Endothelial cell of umbilical vein (primary cell): ENCODE data around the gene CDH19. TPM values are rescaled to one million over a fixed set of nuclear protein-coding genes. Genes with fewer than 3 reads are reported as not detected.

Experiments
- BruUV-seq: library from RNA; stranded (reverse); fragments of 400-500 nt; replicated peaks from 2 replicates; lab custom pipeline; 2021; lab: Mats Ljungman, UMichigan
- CTCF ChIA-PET: fragments of 300-600, 350-600 bp; sonication (Branson Sonifier 250); formaldehyde crosslinking; loops from one replicate; lab custom pipeline; 2021; ENCODE audit warnings: antibody characterized with exemption, inconsistent platforms; lab: Charles Lee
- POLR2A ChIA-PET: fragments of 300-600, 350-600 bp; sonication (Branson Sonifier 250); formaldehyde crosslinking; loops from one replicate; lab custom pipeline; 2021; ENCODE audit warnings: antibody characterized with exemption, inconsistent platforms; lab: Charles Lee
- DNase-seq: peaks from one replicate; pipeline ENCODE4 v3.0.0-alpha.2; 2011; ENCODE audit warnings: low read depth, low spot score
- FAIRE-seq: peaks from 2 replicates; lab custom pipeline; 2011; peaks lifted over from hg19 to GRCh38; lab: Jason Lieb, UNC
- H2AFZ ChIP-seq: 2 replicates; pipeline ENCODE4 v1.6.0; 2012; ENCODE audit warnings: low read depth, low read length, control low read depth, inconsistent platforms
- H3K27ac ChIP-seq: 2 replicates; pipeline ENCODE4 v1.5.1; 2011; ENCODE audit warnings: low read depth, mild to moderate bottlenecking, control low read depth, low read length, moderate library complexity; ENCODE audit not compliant: insufficient read depth
- H3K27me3 ChIP-seq, 2 experiments: 2 replicates each; pipeline versions ENCODE4 v1.6.0 to v1.6.1; 2011; ENCODE audit warnings: low read length in 2 of 2, mixed read lengths in 1 of 2; ENCODE audit not compliant: control insufficient read depth in 2 of 2, insufficient read depth in 2 of 2
- H3K36me3 ChIP-seq, 2 experiments: 2 replicates in 1 of 2; 3 replicates in 1 of 2; pipeline ENCODE4 v1.5.1; 2011; ENCODE audit warnings: low read length in 2 of 2, mild to moderate bottlenecking in 1 of 2, moderate library complexity in 1 of 2; ENCODE audit not compliant: control insufficient read depth in 2 of 2, insufficient read depth in 2 of 2; ENCODE audit errors: extremely low read depth in 1 of 2
- H3K4me1 ChIP-seq: 3 replicates; pipeline ENCODE4 v1.5.1; 2011; ENCODE audit warnings: mild to moderate bottlenecking, low read length; ENCODE audit not compliant: control insufficient read depth, insufficient read depth; ENCODE audit errors: extremely low read depth
- H3K4me2 ChIP-seq: 2 replicates; pipeline ENCODE4 v1.6.1; 2011; ENCODE audit warnings: low read length, control low read depth, mixed read lengths; ENCODE audit not compliant: insufficient read depth
- H3K4me3 ChIP-seq, 3 experiments: fragments of 200-600 bp in 1 of 3; sonication (generic), shearing (Covaris generic) in 1 of 3; replicated peaks in 1 of 3; 2 replicates each; pipeline ENCODE4 v1.5.1; 2011 to 2016; ENCODE audit warnings: control low read depth in 3 of 3, low read length in 3 of 3, mild to moderate bottlenecking in 2 of 3, inconsistent platforms in 1 of 3, low read depth in 1 of 3, moderate library complexity in 1 of 3; ENCODE audit not compliant: insufficient read depth in 1 of 3
- H3K79me2 ChIP-seq: 2 replicates; pipeline ENCODE4 v1.6.0; 2012; ENCODE audit warnings: low read length, inconsistent platforms; ENCODE audit not compliant: control insufficient read depth, insufficient read depth
- H3K9ac ChIP-seq: replicated peaks from 2 replicates; pipeline ENCODE3; 2011; ENCODE audit warnings: low read length, control low read depth; ENCODE audit not compliant: insufficient read depth; ENCODE audit errors: extremely low read depth
- H3K9me1 ChIP-seq: replicated peaks from 3 replicates; pipeline ENCODE4 v1.6.0; 2011; ENCODE audit warnings: mild to moderate bottlenecking, low read length; ENCODE audit not compliant: control insufficient read depth, insufficient read depth; ENCODE audit errors: extremely low read depth
- H3K9me3 ChIP-seq: replicated peaks from 2 replicates; pipeline ENCODE4 v1.5.1; 2012; ENCODE audit warnings: low read length, inconsistent platforms; ENCODE audit not compliant: control insufficient read depth, insufficient read depth
- H4K20me1 ChIP-seq: replicated peaks from 2 replicates; pipeline ENCODE3; 2011; ENCODE audit warnings: mild to moderate bottlenecking, low read length; ENCODE audit not compliant: control insufficient read depth, insufficient read depth; ENCODE audit errors: extremely low read depth
- CTCF ChIP-seq, 2 donors: IDR thresholded peaks; 1 replicate in 1 of 2; 2 replicates in 1 of 2; pipeline ENCODE4 v1.5.1; 2011; ENCODE audit warnings: low read length in 2 of 2, mild to moderate bottlenecking in 2 of 2, moderate library complexity in 2 of 2, control low read depth in 1 of 2, inconsistent platforms in 1 of 2, low read depth in 1 of 2; ENCODE audit not compliant: insufficient read depth in 1 of 2; ENCODE audit errors: extremely low read depth in 1 of 2
- EZH2 ChIP-seq: IDR thresholded peaks from 2 replicates; pipeline ENCODE4 v1.6.1; 2012; ENCODE audit warnings: borderline replicate concordance, low read depth, mild to moderate bottlenecking, moderate library complexity, low read length, inconsistent platforms; ENCODE audit not compliant: severe bottlenecking
- FOS ChIP-seq: IDR thresholded peaks from 2 replicates; pipeline ENCODE4 v1.6.1; 2011; ENCODE audit warnings: mild to moderate bottlenecking, low read length, moderate library complexity, borderline replicate concordance; ENCODE audit not compliant: insufficient read depth
- GATA2 ChIP-seq: IDR thresholded peaks from 2 replicates; pipeline ENCODE4 v1.7.0; 2011; ENCODE audit warnings: low read depth, mild to moderate bottlenecking, moderate library complexity, mixed read lengths, low read length; ENCODE audit not compliant: insufficient read length, insufficient read depth
- JUN ChIP-seq: IDR thresholded peaks from 2 replicates; pipeline ENCODE4 v1.6.1; 2011; ENCODE audit warnings: borderline replicate concordance, low read depth; ENCODE audit not compliant: insufficient read length, insufficient read depth
- MAX ChIP-seq: IDR thresholded peaks from 2 replicates; pipeline ENCODE4 v1.6.1; 2011; ENCODE audit not compliant: insufficient read depth, insufficient read length
- MYC ChIP-seq: IDR thresholded peaks from one replicate; pipeline ENCODE4 v1.6.1; 2011; ENCODE audit warnings: mild to moderate bottlenecking, low read depth, low read length
- POLR2A ChIP-seq: IDR thresholded peaks from 2 replicates; pipeline ENCODE4 v1.6.1; 2012; ENCODE audit warnings: low read depth, mild to moderate bottlenecking, control low read depth, low read length
- POLR2AphosphoS5 ChIP-seq: IDR thresholded peaks from 2 replicates; pipeline ENCODE4 v1.6.1; 2012; ENCODE audit warnings: low read depth, mild to moderate bottlenecking, control low read depth, low read length, moderate library complexity; ENCODE audit not compliant: insufficient read depth
- dilution Hi-C: fragments of 300-500 bp; cut with MboI; formaldehyde crosslinking; loops from one replicate; pipeline ENCODE4 v1.15.0; 2019; ENCODE audit warnings: low sequenced_read_pairs; ENCODE audit not compliant: extremely low pct_ligation_motif_present
- intact Hi-C: fragments of 100-400 bp; cut with micrococcal nuclease; formaldehyde crosslinking; loops from one replicate; pipeline ENCODE4 v1.10.0; 2022
- polyA plus RNA-seq, 4 experiments: library from polyadenylated mRNA; depleted of rRNA in 3 of 4; stranded (reverse) in 3 of 4; unstranded in 1 of 4; fragments of >200 nt; gene quantifications; 2 replicates each; pipeline versions ENCODE4 v1.2.1 to v1.2.3, GENCODE V29; 2011 to 2012; ENCODE audit warnings: missing spikeins in 1 of 4
- total RNA-seq: library from RNA; stranded (reverse); gene quantifications from 2 replicates; pipeline ENCODE4 v1.2.3, GENCODE V29; 2021

Gene CDH19
- total and polyA plus RNA-seq, 2 donors (not counting 3 experiments of a cell fraction or from before 2014, with no cell fraction given) = not detected

DNA sequence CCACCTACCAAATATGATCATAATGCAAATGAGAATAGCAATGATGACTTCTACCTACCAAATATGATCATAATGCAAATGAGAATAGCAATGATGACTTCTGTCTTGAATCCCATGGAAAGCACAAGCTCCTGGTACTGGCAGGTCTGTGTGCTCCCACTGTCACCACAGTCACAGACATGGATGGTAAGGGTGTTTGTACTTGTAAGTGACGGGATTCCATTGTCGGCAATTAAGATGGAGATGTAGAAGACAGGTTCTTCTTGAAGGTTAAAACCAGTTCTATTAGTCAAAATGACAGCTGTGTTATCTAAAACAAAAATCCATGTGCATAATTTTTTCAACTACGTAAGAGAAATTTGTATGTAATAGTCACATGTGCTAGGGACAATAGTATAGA lies 95.0 kb downstream of the CDH19 start:
- FAIRE-seq (no peak), DNase-seq (no peak)
- Histone ChIP-seq H3K4me3 (no peak overlapping the region), H4K20me1 (no peaks in the 10 kb centered on the region), H3K9ac (no peak overlapping the region), H3K79me2 (no peaks in the 10 kb centered on the region), H3K9me3 (no peaks in the 10 kb centered on the region), H3K4me1 (peaks cover 23% of the 10 kb centered on the region), H3K9me1 (no peaks in the 10 kb centered on the region), H3K27ac (no peak overlapping the region), H2AFZ (no peak overlapping the region), H3K36me3 (no peaks in the 10 kb centered on the region), H3K4me2 (no peak overlapping the region), H3K27me3 (no peaks in the 10 kb centered on the region)
- no TSS peak for BruUV-seq
- intact Hi-C loops = no loop called here
- CTCF ChIA-PET = no interaction called here
- POLR2A ChIA-PET = no interaction called here
- TF ChIP-seq POLR2A = no peak
- no peak for TF ChIP-seq MYC
- no peak for TF ChIP-seq POLR2AphosphoS5
- no peak for TF ChIP-seq JUN
- no peak for TF ChIP-seq EZH2
- TF ChIP-seq MAX = no peak
- no peak for TF ChIP-seq CTCF (IDR thresholded peaks at IDR 0.05; ENCODE audit: extremely low read depth in 1 of 2, insufficient read depth in 1 of 2, low read depth in 1 of 2, low read length in 2 of 2)
- no peak for TF ChIP-seq GATA2
- no peak for TF ChIP-seq FOS
- dilution Hi-C loops = no loop called here
